Neural progenitor cell (in vitro differentiated cells): ENCODE data around the gene ODAD4. TPM values are rescaled to one million over a fixed set of nuclear protein-coding genes. Genes with fewer than 3 reads are reported as not detected.

Source experiments
- DNase-seq: peaks from one replicate; pipeline ENCODE4 v3.0.0-alpha.2; 2016; ENCODE audit warnings: low spot score
- H2AFZ ChIP-seq: fragments of 200-600 bp; sonication (generic); replicated peaks from 2 replicates; pipeline ENCODE4 v1.6.1; 2016; ENCODE audit warnings: antibody characterized with exemption
- H3F3A ChIP-seq: fragments of 200-600 bp; sonication (generic); 2 replicates; pipeline ENCODE4 v1.6.1; 2016; ENCODE audit warnings: antibody characterized with exemption, low read depth
- H3K27ac ChIP-seq: fragments of 200-600 bp; sonication (generic); 2 replicates; pipeline ENCODE4 v1.5.1; 2016; ENCODE audit warnings: mild to moderate bottlenecking
- H3K27me3 ChIP-seq: fragments of 200-600 bp; sonication (generic); 2 replicates; pipeline ENCODE4 v1.6.1; 2016; ENCODE audit warnings: mild to moderate bottlenecking, moderate library complexity
- H3K36me3 ChIP-seq: fragments of 200-600 bp; sonication (generic); 2 replicates; pipeline ENCODE4 v1.5.1; 2016
- H3K4me1 ChIP-seq: fragments of 200-600 bp; sonication (generic); 2 replicates; pipeline ENCODE4 v1.6.1; 2016; ENCODE audit warnings: mixed run types
- H3K4me2 ChIP-seq: fragments of 200-600 bp; sonication (generic); 2 replicates; pipeline ENCODE4 v1.6.1; 2016
- H3K4me3 ChIP-seq: fragments of 200-600 bp; sonication (generic); 2 replicates; pipeline ENCODE4 v1.5.1; 2016
- H3K79me2 ChIP-seq: fragments of 200-600 bp; sonication (generic); 2 replicates; pipeline ENCODE4 v1.6.1; 2016; ENCODE audit warnings: low read depth
- H3K9ac ChIP-seq: fragments of 200-600 bp; sonication (generic); 2 replicates; pipeline ENCODE4 v1.6.1; 2016
- H3K9me3 ChIP-seq: fragments of 200-600 bp; sonication (generic); 2 replicates; pipeline ENCODE4 v1.5.1; 2016; ENCODE audit warnings: low read depth
- H4K20me1 ChIP-seq: fragments of 200-600 bp; sonication (generic); 2 replicates; pipeline ENCODE4 v1.6.1; 2016; ENCODE audit warnings: low read depth
- H3K27ac Mint-ChIP-seq: 3 replicates; pipeline ENCODE4 v1.8.0; 2021; ENCODE audit warnings: mixed read lengths
- H3K27me3 Mint-ChIP-seq: 2 replicates; pipeline ENCODE4 v1.8.0; 2022; ENCODE audit warnings: low read depth, mild to moderate bottlenecking, inconsistent platforms, moderate library complexity, mixed read lengths; ENCODE audit not compliant: insufficient read depth
- H3K36me3 Mint-ChIP-seq: 3 replicates; pipeline ENCODE4 v1.8.0; 2021; ENCODE audit warnings: mixed read lengths
- H3K4me1 Mint-ChIP-seq: 3 replicates; pipeline ENCODE4 v1.8.0; 2021; ENCODE audit warnings: mixed read lengths
- H3K4me3 Mint-ChIP-seq: 3 replicates; pipeline ENCODE4 v1.8.0; 2021; ENCODE audit warnings: mild to moderate bottlenecking, moderate library complexity, mixed read lengths
- H3K9me3 Mint-ChIP-seq: 3 replicates; pipeline ENCODE4 v1.8.0; 2020; ENCODE audit warnings: mixed read lengths
- EZH2 ChIP-seq: fragments of 200-600 bp; sonication (generic); IDR thresholded peaks from 2 replicates; pipeline ENCODE4 v1.6.1; 2017; ENCODE audit warnings: antibody characterized with exemption, mild to moderate bottlenecking, moderate library complexity
- EZH2phosphoT487 ChIP-seq: fragments of 200-600 bp; sonication (generic); IDR thresholded peaks from 2 replicates; pipeline ENCODE4 v1.6.1; 2017; ENCODE audit warnings: antibody characterized with exemption
- total RNA-seq: library from RNA; depleted of rRNA; stranded (reverse); fragments of >200 nt; gene quantifications from 2 replicates; pipeline ENCODE4 v1.2.3, GENCODE V29; 2015; ENCODE audit warnings: low replicate concordance
- TF ChIP-seq, protein P1 (sequence below): fragments of 200-600 bp; sonication (generic); IDR thresholded peaks from 2 replicates; pipeline ENCODE4 v1.5.1; 2017; ENCODE audit warnings: antibody characterized with exemption, mild to moderate bottlenecking

The ODAD4 gene
- total RNA-seq, 1 donor from 2014 or later = 4.1 TPM

DNA sequence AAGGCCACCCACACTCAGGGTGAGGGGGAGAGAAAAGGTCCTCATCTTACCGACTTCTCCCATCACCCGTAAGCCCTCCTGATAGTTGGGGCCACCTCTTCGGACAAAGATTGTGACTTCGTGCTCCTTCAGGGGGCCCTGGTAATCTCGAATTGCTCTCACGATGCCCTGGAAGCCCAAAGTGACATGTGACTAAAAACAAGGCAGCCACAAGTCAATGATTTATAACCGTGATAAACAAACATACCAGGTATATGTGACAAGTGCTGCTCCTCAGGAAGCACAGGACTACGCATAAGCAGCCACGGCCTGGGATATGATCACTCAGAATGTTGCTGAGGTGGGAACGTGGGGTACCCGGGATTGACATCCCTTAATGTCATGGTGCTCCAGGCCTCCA, 28.8 kb upstream of the ODAD4 start:
- no peak overlapping the region for H3K27ac ChIP-seq
- peaks cover 38% of the 10 kb centered on the region for H3K36me3 Mint-ChIP-seq

DNA sequence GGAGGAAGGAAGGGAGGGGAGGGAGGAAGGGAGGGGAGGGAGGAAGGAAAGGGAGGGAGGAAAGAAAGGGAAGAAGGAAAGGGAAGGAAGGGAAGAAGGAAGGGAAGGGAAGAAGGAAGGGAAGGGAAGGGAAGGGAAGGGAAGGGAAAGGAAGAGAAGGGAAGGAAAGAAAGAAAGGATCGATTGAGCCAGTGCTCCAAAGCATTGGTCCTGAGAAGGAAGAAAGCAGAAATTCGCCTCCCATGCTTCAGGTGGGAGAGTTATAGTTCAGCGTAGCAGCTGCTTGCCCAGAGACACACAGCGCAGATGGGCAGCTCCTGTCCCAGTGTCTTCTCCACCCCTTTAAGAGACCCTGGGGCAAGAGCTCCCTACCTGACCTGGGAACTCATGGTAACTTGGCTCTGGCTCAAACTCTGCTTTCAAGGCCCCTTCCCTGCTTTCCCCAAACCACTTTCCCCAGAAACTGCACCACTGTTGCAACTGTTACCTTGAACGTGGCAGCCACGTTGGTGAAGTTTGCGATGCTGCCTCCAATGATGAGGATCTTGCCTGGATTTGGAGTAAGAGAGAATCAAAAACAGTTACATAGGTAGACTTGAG, 26.1 kb upstream of the ODAD4 start:
- peaks cover 8% of the 10 kb centered on the region for H3K27me3 Mint-ChIP-seq
- H3K36me3 Mint-ChIP-seq = peaks cover 37% of the 10 kb centered on the region
- peaks cover 4% of the 10 kb centered on the region for H3K36me3 ChIP-seq

More for the DNA sequence above, 28.8 kb upstream of the ODAD4 start:
- Histone ChIP-seq H2AFZ (no peak overlapping the region), H3K4me1 (no peaks in the 10 kb centered on the region), H3K27me3 (no peaks in the 10 kb centered on the region), H3K9ac (no peak overlapping the region), H3K79me2 (no peaks in the 10 kb centered on the region), H3K4me2 (no peak overlapping the region), H4K20me1 (peaks cover 8% of the 10 kb centered on the region), H3F3A (peaks cover 11% of the 10 kb centered on the region), H3K9me3 (no peaks in the 10 kb centered on the region), H3K36me3 (peaks cover 4% of the 10 kb centered on the region), H3K4me3 (no peak overlapping the region)
- Mint-ChIP-seq H3K9me3 (no peaks in the 10 kb centered on the region), H3K27me3 (peaks cover 8% of the 10 kb centered on the region), H3K4me3 (no peak overlapping the region), H3K27ac (no peak overlapping the region), H3K4me1 (no peaks in the 10 kb centered on the region)
- no peak for TF ChIP-seq EZH2phosphoT487
- DNase-seq = no peak

DNA sequence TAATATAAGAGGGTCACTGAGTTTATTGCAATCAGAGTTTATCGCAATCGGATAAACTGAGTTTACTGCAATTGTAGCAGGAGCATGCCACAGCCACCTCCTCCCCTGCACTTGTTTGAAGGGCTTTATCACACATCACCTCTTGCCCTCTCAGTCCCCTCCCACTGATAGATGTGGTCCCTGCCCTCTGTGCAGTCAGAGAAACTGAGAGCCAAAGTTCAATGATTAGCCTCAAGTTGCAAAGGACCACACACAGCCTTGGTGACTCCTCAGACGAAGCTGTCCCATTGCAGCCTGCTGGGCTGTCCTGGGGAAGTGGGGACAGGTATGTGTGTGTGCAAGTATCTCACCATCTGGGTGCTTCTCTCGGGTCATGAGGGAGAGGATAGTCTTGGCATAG, 25.2 kb upstream of the ODAD4 start:
- no peaks in the 10 kb centered on the region for H3K4me1 ChIP-seq
- TF ChIP-seq EZH2 (no peak), EZH2phosphoT487 (no peak)
- TF ChIP-seq, protein P1, sequence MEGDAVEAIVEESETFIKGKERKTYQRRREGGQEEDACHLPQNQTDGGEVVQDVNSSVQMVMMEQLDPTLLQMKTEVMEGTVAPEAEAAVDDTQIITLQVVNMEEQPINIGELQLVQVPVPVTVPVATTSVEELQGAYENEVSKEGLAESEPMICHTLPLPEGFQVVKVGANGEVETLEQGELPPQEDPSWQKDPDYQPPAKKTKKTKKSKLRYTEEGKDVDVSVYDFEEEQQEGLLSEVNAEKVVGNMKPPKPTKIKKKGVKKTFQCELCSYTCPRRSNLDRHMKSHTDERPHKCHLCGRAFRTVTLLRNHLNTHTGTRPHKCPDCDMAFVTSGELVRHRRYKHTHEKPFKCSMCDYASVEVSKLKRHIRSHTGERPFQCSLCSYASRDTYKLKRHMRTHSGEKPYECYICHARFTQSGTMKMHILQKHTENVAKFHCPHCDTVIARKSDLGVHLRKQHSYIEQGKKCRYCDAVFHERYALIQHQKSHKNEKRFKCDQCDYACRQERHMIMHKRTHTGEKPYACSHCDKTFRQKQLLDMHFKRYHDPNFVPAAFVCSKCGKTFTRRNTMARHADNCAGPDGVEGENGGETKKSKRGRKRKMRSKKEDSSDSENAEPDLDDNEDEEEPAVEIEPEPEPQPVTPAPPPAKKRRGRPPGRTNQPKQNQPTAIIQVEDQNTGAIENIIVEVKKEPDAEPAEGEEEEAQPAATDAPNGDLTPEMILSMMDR = no peak
- H3K27ac ChIP-seq = no peak overlapping the region
- H3K4me3 ChIP-seq = no peak overlapping the region
- H2AFZ ChIP-seq = no peak overlapping the region
- H3K79me2 ChIP-seq = peaks cover 7% of the 10 kb centered on the region
- Mint-ChIP-seq H3K9me3 (no peaks in the 10 kb centered on the region), H3K4me1 (peaks cover 6% of the 10 kb centered on the region), H3K36me3 (peaks cover 41% of the 10 kb centered on the region), H3K27me3 (peaks cover 7% of the 10 kb centered on the region), H3K27ac (no peak overlapping the region), H3K4me3 (no peak overlapping the region)
- H3K27me3 ChIP-seq = no peaks in the 10 kb centered on the region
- H4K20me1 ChIP-seq = peaks cover 23% of the 10 kb centered on the region
- H3K4me2 ChIP-seq = no peak overlapping the region
- peaks cover 6% of the 10 kb centered on the region for H3F3A ChIP-seq
- H3K9me3 ChIP-seq = no peaks in the 10 kb centered on the region
- H3K36me3 ChIP-seq = peaks cover 4% of the 10 kb centered on the region
- DNase-seq = no peak
- no peak overlapping the region for H3K9ac ChIP-seq

More for the DNA sequence above, 26.1 kb upstream of the ODAD4 start:
- Mint-ChIP-seq H3K9me3 (no peaks in the 10 kb centered on the region), H3K4me3 (no peak overlapping the region), H3K4me1 (peaks cover 6% of the 10 kb centered on the region), H3K27ac (no peak overlapping the region)
- TF ChIP-seq, protein P1 = no peak
- TF ChIP-seq EZH2phosphoT487 (no peak), EZH2 (no peak)
- Histone ChIP-seq H3F3A (peaks cover 6% of the 10 kb centered on the region), H2AFZ (no peak overlapping the region), H3K4me1 (no peaks in the 10 kb centered on the region), H3K4me3 (no peak overlapping the region), H3K4me2 (no peak overlapping the region), H3K27ac (no peak overlapping the region), H3K9ac (no peak overlapping the region), H3K9me3 (no peaks in the 10 kb centered on the region), H3K27me3 (no peaks in the 10 kb centered on the region), H3K79me2 (peaks cover under 1% of the 10 kb centered on the region), H4K20me1 (peaks cover 16% of the 10 kb centered on the region)
- no peak for DNase-seq

DNA sequence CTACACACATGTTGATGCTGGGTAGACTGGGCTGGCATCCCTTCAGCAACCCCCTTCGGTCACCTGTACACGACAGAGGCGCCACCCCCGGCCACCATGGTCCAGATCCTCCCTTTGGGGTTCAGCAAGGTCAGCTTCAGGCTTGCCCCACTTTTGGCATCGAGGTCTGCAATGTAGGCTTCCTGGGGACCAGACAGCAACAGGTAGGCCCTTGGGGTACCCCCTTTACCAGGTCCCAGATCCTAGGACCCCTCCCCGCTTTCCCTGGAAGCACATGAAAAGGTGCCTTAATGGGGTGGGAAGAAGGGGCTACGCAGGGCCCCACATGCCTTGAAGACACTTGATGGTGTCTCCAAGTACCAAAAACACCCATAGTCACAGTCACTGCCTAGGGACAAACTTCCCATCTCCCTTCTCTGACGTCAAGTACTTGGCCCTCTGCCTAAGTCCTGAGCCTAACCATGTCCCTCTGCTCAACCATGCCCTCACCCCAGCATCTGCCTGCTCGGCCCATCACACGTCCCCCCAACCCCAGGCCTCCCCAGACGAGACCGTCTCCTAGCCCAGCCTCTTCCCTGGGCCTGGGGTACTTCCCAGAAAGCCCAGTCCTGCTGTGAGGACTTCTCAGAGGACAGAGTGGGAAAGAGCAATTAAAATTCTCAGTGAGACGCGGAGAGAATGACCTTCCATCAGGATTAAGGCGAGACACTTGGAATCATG, 23.8 kb upstream of the ODAD4 start:
- peaks cover 43% of the 10 kb centered on the region for H3K36me3 Mint-ChIP-seq
- H3K4me3 ChIP-seq = no peak overlapping the region
- no peak overlapping the region for H3K4me2 ChIP-seq
- no peaks in the 10 kb centered on the region for H3K9me3 ChIP-seq
- peaks cover 4% of the 10 kb centered on the region for H3K36me3 ChIP-seq
- no peaks in the 10 kb centered on the region for H3K9me3 Mint-ChIP-seq
- peak overlapping the region; percentile 23 for H3K27ac ChIP-seq
- peak overlapping the region; percentile 15 for H3K4me3 Mint-ChIP-seq
- peaks cover 34% of the 10 kb centered on the region for H4K20me1 ChIP-seq
- H3K4me1 ChIP-seq = no peaks in the 10 kb centered on the region
- peaks cover 6% of the 10 kb centered on the region for H3K4me1 Mint-ChIP-seq
- TF ChIP-seq, protein P1 = no peak
- no peak for TF ChIP-seq EZH2
- TF ChIP-seq EZH2phosphoT487 = no peak
- no peak overlapping the region for H3K27ac Mint-ChIP-seq
- H3F3A ChIP-seq = peaks cover 6% of the 10 kb centered on the region
- no peak for DNase-seq
- no peak overlapping the region for H2AFZ ChIP-seq
- H3K9ac ChIP-seq = no peak overlapping the region
- no peaks in the 10 kb centered on the region for H3K27me3 ChIP-seq
- H3K27me3 Mint-ChIP-seq = peaks cover 3% of the 10 kb centered on the region
- H3K79me2 ChIP-seq = peaks cover 21% of the 10 kb centered on the region
